Breast epithelium (tissue), 4 donors: ENCODE results near the gene EXD2. TPM values are rescaled to one million over a fixed set of nuclear protein-coding genes. Genes with fewer than 3 reads are reported as not detected.
"Not testable (repeated sequence)": the region's sequence is repeated elsewhere in the genome, so short reads cannot be mapped to it uniquely, and the experiment has no call there.

Source experiments
- DNase-seq, 2 donors: peaks; one replicate each; pipeline ENCODE4 v3.0.0-alpha.2; 2019; ENCODE audit warnings: low spot score in 2 of 2
- H3K27ac ChIP-seq, 2 donors: fragments of 200-600 bp; sonication (generic) in 1 of 2; one replicate each; pipeline ENCODE4 v1.5.1; 2016 to 2019; ENCODE audit warnings: mild to moderate bottlenecking in 1 of 2
- H3K27me3 ChIP-seq, 2 donors: fragments of 200-600 bp; sonication (generic) in 1 of 2; one replicate each; pipeline versions ENCODE4 v1.5.1 to v1.6.0; 2017 to 2019; ENCODE audit warnings: control low read depth in 1 of 2, mild to moderate bottlenecking in 1 of 2
- H3K36me3 ChIP-seq: fragments of 200-600 bp; one replicate; pipeline ENCODE4 v1.5.1; 2019
- H3K4me1 ChIP-seq, 2 donors: fragments of 200-600 bp; sonication (generic); one replicate each; pipeline ENCODE4 v1.5.1; 2016 to 2019; ENCODE audit warnings: control low read depth in 1 of 2
- H3K4me3 ChIP-seq, 3 donors: fragments of 200-600 bp; sonication (generic); 1 replicate in 2 of 3; 2 replicates in 1 of 3; pipeline ENCODE4 v1.5.1; 2016 to 2019; ENCODE audit warnings: mild to moderate bottlenecking in 3 of 3, moderate library complexity in 2 of 3
- H3K9me3 ChIP-seq, 2 donors: fragments of 200-600 bp; sonication (generic) in 1 of 2; one replicate each; pipeline ENCODE4 v1.5.1; 2016 to 2019; ENCODE audit warnings: control low read depth in 1 of 2
- CTCF ChIP-seq, 3 donors: fragments of 450-650 bp; IDR thresholded peaks; one replicate each; pipeline ENCODE4 v1.5.1; 2016 to 2017; ENCODE audit warnings: antibody characterized with exemption in 3 of 3, mild to moderate bottlenecking in 3 of 3, moderate library complexity in 3 of 3
- POLR2A ChIP-seq: fragments of 450-650 bp; IDR thresholded peaks from one replicate; pipeline ENCODE4 v1.6.1; 2016; ENCODE audit warnings: antibody characterized with exemption, mild to moderate bottlenecking, moderate library complexity
- POLR2AphosphoS5 ChIP-seq, 3 donors: sonication (generic); formaldehyde crosslinking; IDR thresholded peaks; one replicate each; pipeline ENCODE4 v1.6.1; 2017; ENCODE audit warnings: antibody characterized with exemption in 3 of 3
- intact Hi-C: fragments of 100-400 bp; cut with DNase I; formaldehyde crosslinking; loops from one replicate; pipeline ENCODE4 v1.15.1; 2023; ENCODE audit warnings: low total_unique reads
- total RNA-seq, 3 donors: library from RNA; depleted of rRNA; stranded (reverse); fragments of >200 nt; gene quantifications; one replicate each; pipeline ENCODE4 v1.1.0, GENCODE V29; 2016

The EXD2 gene
- total RNA-seq, 3 donors from 2014 or later = 17.1 to 32.5 (median 23.3) TPM

GRCh38 chr14:69269381-69269780, 78.1 kb downstream of the EXD2 start:
- TF ChIP-seq POLR2AphosphoS5 (IDR thresholded peaks at IDR 0.05) (no peak), CTCF (IDR thresholded peaks at IDR 0.05) (no peak), POLR2A (no peak)
- H3K36me3 ChIP-seq = no peaks in the 10 kb centered on the region
- intact Hi-C loops = loop anchor here (5.0 kb wide), 1 partner anchor 1458 kb away; no protein-coding TSS in a partner anchor
- H3K27me3 ChIP-seq = no peaks in the 10 kb centered on the region
- no peak overlapping the region for H3K4me3 ChIP-seq
- H3K27ac ChIP-seq = no peak overlapping the region
- DNase-seq = no peak
- H3K4me1 ChIP-seq = no peaks in the 10 kb centered on the region
- no peaks in the 10 kb centered on the region for H3K9me3 ChIP-seq

GRCh38 chr14:69270097-69270496, 78.8 kb downstream of the EXD2 start:
- no peak overlapping the region for H3K4me3 ChIP-seq
- no peak for DNase-seq

GRCh38 chr14:69270795-69271708, 79.8 kb downstream of the EXD2 start:
- intact Hi-C loops = no loop called here
- Histone ChIP-seq H3K27ac (peak overlapping the region in 1 of 2 donors; percentile 32), H3K4me1 (no peaks in the 10 kb centered on the region), H3K4me3 (no peak overlapping the region), H3K36me3 (no peaks in the 10 kb centered on the region), H3K9me3 (no peaks in the 10 kb centered on the region), H3K27me3 (no peaks in the 10 kb centered on the region)
- TF ChIP-seq POLR2AphosphoS5 (IDR thresholded peaks at IDR 0.05) (no peak), POLR2A (no peak)
- no peak for DNase-seq

More at GRCh38 chr14:69270097-69270496, 78.8 kb downstream of the EXD2 start:
- Histone ChIP-seq H3K36me3 (no peaks in the 10 kb centered on the region), H3K27me3 (no peaks in the 10 kb centered on the region), H3K27ac (no peak overlapping the region), H3K4me1 (no peaks in the 10 kb centered on the region), H3K9me3 (no peaks in the 10 kb centered on the region)
- TF ChIP-seq POLR2A (no peak), POLR2AphosphoS5 (IDR thresholded peaks at IDR 0.05) (no peak), CTCF (IDR thresholded peaks at IDR 0.05) (no peak)
- intact Hi-C loops = no loop called here

GRCh38 chr14:69274321-69274720, 83.0 kb downstream of the EXD2 start:
- no peaks in the 10 kb centered on the region for H3K9me3 ChIP-seq
- H3K4me3 ChIP-seq = no peak overlapping the region
- TF ChIP-seq POLR2AphosphoS5 (IDR thresholded peaks at IDR 0.05) = no peak
- TF ChIP-seq POLR2A = no peak
- TF ChIP-seq CTCF (IDR thresholded peaks at IDR 0.05) = no peak
- H3K4me1 ChIP-seq = no peaks in the 10 kb centered on the region
- no peak for DNase-seq
- H3K27ac ChIP-seq = no peak overlapping the region
- no peaks in the 10 kb centered on the region for H3K36me3 ChIP-seq
- intact Hi-C loops = no loop called here
- H3K27me3 ChIP-seq = no peaks in the 10 kb centered on the region

GRCh38 chr14:69275331-69275730, 84.0 kb downstream of the EXD2 start:
- no peaks in the 10 kb centered on the region for H3K36me3 ChIP-seq
- H3K9me3 ChIP-seq = no peaks in the 10 kb centered on the region
- no peak for DNase-seq
- intact Hi-C loops = no loop called here
- no peak overlapping the region for H3K27ac ChIP-seq
- H3K4me1 ChIP-seq = no peaks in the 10 kb centered on the region
- no peak overlapping the region for H3K4me3 ChIP-seq
- H3K27me3 ChIP-seq = no peaks in the 10 kb centered on the region
- no peak for TF ChIP-seq POLR2A
- no peak for TF ChIP-seq CTCF (IDR thresholded peaks at IDR 0.05)
- no peak for TF ChIP-seq POLR2AphosphoS5 (IDR thresholded peaks at IDR 0.05)

- H3K27me3 ChIP-seq, H3K4me3 ChIP-seq, intact Hi-C loops, DNase-seq, H3K9me3 ChIP-seq, H3K36me3 ChIP-seq, H3K4me1 ChIP-seq, H3K27ac ChIP-seq: not testable (repeated sequence)
These were observed 86.1 kb downstream of the EXD2 start for GRCh38 chr14:69277356-69277755.
